Kidney tubule cell (primary cell): Measurements from ENCODE around the gene WDPCP.
A peak's percentile ranks its signal among the peaks of the same experiment; 100 is the strongest.
"Not testable (repeated sequence)": the region's sequence is repeated elsewhere in the genome, so short reads cannot be mapped to it uniquely, and the experiment has no call there.

Experiments
- DNase-seq: peaks from one replicate; pipeline ENCODE4 v3.0.0-alpha.2; 2018; ENCODE audit warnings: low spot score

The WDPCP gene

DNA sequence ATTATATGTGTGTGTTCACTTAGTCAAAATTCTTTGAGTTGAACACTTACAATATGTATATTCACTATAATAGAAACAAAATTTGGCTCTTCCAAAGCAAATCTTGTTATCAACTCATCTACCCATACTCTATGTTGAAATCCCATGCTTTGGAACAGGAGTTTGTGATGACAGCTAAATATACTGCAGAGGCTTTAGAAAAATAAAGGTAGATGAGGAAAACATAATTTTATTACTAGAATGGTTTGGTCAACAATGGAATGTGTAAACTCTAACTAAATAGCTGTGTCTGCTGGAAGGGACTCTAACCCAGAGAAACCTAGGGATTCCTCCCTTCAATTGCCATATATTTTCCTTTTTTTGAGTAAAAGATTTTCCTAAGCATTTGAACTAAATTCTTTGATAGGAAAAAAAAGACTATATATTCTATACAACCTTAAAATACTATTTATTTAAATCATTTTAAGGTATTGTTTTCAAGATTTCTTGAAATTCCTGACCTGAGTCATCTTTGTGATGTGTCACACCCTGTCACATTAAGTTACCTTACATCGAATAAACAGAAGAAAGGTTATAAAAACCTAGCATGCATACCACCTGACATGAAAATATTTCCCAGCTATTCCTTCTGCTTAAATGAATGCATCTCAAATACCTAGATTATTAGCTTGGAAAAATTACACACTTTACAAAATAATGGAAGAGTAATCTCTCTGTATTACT is 362.2 kb downstream of the WDPCP start:
- peak; percentile 20 for DNase-seq

DNA sequence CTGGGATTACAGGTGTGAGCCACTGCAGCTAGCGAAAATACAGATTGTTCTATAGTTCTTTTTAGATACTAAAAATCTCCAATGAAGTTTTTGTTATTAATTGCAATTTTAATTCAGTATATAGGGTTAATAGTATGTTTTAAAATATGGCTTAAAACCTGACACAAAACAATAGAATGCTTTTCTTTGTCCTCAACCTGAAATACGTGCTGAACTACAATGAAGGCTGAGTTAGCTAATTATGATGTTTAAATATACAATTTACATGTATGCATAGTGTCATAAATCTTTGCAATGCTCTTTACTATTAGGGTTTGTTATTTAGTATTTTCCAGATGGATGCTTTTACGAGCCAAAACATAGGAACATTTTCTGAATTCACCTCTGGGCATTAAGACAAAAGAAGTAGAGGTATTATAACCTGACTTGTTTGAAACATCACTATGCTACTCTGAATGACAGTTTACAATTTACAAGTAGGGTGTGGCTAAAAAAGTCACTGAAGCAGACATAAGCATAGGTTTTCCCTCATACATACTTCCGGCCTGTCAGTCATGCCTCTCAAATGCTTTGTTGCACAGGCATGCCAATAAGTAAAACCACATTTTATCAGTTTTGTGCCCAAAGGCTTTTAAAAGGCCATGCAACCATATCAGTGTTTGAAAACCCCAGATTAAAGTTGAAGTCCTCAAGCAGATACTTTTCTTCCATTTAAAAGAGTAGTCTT is 369.3 kb downstream of the WDPCP start:
- DNase-seq: peak; percentile 27

DNA sequence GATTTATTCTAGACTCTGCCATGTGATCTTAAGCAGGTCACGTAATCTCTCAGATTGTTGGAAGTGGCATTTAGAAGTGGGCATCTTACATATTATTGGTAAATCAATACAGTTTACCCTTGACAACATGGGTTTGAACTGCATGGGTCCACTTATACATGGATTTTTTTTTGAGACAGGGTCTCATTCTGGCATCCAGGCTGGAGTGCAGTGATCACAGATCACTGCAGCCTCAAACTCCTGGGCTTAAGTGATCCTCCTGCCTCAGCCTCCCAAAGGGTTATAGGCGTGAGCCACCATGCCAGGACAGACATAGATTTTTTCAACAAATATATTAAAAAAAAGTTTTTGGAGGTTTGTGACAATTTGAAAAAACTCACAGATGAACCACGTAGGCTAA is 393.0 kb downstream of the WDPCP start:
- no peak for DNase-seq

DNA sequence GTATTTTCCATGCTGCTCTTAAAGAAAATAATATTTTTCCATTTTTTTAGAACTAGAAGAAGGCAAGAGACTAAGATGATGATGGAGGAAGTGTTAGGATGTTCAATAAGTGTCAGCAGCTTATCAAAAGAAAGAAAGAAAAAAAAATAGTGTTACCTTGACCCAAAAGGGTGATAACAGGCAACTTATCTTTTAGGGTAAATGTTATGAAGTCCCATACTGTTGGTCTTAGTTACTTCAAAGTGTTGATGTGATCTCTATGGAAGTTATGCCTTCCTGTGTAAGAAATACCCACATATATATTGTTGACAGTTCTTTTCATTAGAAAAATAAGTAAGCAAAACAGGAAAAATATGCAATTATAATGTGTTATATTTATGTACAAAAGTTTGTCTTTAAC is 394.1 kb downstream of the WDPCP start:
- DNase-seq: no peak

DNA sequence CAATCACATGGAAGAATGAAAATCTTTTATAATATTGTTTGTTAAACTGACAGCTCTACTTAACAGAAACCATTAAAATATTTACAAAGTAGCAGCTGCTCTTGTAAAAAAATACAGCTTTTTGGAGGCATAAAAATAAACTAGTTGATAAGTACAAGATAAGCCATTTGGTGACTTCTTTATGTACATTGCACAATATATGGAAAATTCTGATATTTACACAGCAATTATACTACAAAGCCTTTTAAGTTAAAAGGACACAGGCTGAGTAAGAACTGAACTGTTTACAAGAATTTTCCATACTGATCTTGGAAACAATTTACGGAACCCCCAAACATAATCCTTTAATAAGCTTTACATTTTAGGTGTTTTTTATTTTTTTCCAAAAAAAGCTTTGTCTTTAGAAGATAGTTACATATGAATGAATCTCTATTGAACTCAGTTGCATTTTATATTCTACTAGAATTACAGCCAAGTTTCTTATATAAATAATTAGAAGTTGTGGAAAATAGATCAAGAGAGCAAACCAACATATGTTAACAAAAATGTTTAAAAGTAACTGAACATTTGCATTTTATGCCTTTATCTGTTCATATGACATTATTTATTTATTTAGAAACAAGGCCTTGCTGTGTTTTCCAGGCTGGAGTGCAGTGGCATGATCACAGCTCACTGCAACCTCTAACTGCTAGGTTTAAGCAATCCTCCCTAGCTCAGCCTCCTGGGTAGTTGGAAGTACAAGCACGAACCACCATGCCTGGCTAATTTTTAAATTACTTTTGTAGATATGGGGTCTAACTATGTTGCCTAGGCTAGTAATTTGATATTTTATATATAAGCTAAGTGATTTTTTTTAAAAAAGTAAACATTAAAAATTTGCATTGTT is 395.1 kb downstream of the WDPCP start:
- no peak for DNase-seq

DNA sequence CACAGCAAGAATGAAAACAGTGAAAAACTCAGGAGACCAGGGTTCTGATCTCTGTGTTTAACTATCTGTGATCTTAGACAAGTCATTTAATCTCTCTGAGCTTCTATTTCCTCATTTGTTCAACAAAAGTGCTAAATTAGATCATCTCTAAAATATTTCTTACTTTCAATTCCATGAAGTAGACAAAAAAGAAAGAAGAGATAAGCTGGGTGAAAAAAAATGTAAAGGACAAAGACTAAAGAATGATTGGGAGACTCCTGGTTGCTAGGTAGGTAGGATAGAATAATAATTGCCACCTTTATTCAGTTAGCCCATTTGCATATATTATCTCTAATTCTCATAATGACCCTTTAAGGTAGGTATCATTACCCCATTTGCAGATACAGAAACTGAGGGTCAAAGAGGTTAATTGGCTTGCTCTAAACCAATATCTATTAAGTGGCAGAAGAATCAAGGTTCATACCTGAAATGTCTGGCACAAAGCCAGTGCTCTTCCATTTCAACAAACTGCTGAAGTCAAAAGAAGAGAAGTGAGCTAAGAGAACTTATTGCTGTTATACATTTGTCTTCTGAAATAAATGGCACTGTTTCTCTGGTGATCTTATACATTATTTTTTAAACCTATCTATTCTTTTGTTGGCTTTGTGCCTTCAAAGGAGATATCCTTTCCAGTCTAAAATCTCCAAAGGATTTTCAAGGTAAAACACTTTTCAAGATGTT is 395.9 kb downstream of the WDPCP start:
- no peak for DNase-seq

DNA sequence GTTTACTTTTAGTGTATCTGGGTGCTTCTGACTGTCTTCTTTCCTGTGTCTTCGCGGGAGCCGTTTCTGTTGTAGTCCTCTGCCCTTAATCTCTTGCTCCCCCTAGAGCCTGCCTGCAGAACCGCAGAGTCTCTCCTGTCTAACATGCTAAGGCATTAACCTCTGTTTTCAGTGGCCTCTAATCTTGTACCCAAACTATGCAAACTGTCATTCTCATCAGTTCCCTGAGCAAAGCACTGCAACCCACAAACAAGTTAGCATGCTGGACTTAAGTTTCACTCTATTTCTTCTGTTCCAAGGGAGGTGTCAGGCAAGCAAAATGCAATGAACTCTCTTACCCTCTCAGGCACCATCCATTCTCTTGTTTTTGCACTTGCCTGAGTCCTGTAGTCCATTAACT is 399.3 kb downstream of the WDPCP start:
- DNase-seq: peak; percentile 49

DNA sequence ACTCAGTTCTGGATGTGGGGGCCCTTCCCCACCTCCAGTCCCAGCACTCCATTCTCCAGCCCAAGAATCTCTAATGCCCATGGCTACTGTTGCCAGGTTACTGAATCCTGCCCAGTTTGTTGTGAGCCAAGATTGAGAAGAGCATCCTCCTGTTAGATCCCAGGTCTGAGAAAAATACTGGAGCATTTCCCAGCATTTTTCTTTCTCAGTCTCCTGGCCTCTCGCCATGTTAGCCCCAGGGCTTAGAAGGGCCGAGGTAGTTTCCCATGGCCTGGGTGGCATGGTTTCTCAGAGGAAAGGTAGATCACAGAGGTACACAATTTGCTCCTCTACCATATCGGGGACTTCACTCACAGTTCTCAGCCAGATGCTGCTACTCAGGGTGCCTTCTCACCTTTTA is 401.9 kb downstream of the WDPCP start:
- no peak for DNase-seq

DNA sequence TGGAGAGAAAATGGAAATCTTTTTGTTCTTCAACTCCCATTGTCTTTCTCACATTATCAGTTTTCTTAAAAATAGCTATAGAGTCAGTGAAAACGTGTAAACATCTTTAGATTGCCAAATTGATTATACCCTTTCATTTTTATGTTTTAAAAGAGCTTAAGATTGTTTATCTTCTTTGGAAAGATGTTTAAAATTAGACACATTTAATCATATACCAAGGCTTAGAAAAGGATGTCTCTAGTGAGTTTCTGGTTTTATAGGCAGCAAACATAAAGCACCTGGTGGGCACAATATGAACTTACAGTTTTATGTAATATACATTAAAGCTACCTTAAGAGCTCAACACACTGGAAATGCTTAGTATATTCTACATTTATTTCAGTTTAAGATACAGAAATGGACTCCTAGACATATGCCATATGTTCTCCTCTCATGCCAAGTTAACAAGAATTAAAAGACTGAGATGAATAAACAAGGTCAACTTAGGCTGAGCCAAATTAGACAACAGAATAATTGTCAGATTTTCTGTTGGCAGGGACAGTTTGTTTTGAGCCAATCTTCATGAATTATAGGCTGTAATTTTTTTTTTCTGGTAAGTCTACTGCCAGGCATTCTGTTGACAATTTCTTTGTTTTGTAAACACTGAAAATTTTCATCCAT is 425.0 kb downstream of the WDPCP start:
- no peak for DNase-seq

DNA sequence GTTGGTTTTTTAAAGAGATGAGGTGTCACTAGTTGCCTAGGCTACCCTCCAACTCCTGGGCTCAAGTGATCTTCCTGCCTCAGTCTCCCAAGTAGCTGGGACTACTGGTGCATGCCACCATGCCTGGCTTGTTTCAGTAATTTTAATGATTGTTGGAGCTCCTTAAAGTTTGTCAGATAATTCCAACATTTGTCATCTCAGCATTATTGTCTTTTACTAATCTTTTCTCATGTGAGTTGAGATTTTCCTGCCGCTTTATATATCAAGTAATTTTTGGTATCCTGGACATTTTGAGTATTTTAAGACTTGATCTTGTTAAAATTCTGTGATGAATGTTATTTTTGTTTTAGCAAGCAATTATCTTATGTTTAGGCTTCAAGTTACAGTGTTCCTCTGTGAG is 429.0 kb downstream of the WDPCP start:
- no peak for DNase-seq

DNA sequence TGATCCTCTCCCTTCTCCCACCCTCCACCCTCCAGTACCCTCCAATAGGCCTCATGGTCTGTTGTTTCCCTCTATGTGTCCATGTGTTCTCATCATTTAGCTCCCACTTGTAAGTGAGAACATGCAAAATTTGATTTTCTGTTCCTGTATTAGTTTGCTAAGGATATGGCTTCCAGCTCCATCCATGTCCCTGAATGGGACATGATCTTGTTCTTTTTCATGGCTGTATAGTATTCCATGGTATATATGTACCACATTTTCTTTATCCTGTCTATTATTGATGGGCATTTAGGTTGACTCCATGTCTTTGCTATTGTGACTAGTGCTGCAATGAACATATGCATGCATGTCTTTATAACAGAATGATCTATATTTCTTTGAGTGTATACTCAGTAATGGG is 451.6 kb downstream of the WDPCP start:
- DNase-seq: not testable (repeated sequence)

DNA sequence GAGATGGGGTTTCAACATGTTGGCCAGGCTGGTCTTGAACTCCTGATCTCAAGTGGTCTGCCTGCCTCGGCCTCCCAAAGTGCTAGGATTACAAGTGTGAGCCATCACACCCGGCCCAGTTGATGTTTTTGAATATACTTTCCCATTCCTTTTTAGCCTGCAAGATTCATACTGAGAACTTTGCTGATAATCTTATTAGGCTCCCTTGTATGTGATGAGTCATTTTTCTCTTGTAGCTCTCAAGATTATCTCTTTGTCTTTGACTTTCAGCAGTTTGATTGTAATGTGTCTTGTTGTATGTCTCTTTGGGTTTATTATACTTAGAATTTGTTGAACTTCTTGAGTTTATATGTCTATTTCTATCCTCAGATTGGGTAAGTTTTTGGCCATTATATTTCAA is 456.3 kb downstream of the WDPCP start:
- DNase-seq: no peak

DNA sequence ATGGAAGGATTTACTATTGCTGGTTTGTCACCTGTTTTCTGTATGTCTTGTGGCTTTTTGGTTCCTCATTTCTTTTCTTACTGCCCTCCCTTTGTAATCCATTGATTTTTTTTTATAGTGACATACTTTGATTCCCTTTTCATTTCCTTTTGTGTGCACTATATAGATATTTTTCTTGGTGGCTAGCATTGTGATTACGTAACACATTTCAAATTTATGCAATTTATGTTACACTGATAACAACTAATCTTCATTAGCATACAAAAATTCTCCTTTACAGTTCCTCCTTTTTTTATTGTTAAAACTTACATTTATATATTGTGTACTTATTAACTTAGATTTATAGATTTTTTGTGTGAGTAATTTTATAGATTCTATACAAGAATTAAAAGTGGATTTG is 457.1 kb downstream of the WDPCP start:
- DNase-seq: no peak

DNA sequence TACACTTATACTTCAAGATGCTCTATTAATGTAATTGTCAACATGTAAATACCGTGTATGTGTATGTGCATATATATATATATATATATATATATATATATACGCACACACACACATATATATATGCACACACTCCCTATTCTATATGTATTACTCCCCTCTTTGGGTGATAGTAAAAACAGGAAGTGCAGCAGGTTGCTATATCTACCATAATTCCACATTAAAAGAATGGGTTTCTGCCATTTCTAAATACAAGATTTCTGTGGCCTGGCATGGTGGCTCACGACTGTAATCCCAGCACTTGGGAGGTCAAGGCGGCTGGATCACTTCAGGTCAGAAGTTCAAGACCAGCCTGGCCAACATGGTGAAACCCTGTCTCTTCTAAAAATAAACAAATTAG is 460.7 kb downstream of the WDPCP start:
- no peak for DNase-seq

DNA sequence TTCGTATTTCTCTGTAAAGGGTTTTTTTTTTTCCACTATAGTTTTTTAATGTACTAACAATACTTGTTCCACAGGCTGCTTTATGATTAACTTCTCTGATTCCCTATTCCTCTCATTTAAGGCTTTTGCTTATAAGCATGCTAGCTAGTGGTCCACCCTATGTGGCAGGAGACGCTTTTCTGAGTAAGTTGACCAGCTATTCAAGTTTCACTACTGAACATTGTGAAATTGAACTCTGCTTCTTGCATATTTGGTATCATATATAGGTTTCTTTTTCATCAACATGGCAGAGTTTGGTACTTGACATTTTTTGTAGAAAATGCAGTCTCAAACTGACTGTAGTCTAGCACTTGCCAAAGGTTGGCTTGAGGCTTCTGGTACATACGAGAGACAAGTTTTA is 463.4 kb downstream of the WDPCP start:
- DNase-seq: no peak

DNA sequence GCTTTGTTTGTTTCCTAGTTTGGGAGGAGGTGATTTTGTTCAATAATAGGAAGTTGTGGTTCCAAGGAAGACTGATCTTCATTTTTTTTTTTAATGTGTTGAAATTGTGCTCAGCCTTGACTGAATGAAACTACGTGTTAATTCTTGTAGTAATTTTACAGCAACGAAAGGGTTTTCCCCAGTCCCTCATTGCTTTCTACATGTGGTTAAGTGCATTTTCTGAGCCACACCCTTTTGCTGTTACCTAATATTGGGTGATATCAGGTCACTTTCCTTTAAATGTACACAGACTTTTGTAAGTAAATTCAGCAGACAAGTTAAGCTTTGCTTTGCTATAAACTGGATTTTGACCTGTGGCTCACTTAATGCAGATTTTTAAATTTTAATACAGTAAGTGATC is 464.1 kb downstream of the WDPCP start:
- no peak for DNase-seq

DNA sequence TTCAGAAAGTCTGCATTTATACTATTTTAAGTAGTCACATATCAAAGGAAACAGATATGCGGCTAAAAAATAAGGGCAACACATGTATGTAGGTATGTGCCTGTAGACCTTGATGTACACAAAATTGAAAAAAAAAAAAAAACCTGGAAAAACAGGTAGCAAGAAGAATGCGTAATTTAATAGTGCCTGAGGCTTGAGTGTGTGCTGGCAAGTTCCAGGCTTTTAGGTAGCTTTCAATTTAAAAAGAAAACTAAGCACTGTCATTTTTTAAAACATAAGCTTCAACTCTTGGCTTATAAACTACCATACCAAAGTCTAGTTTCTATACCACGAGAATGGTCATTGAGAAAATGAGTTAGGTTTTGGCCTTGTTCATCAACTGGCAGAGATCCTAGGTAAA is 465.4 kb downstream of the WDPCP start:
- no peak for DNase-seq

DNA sequence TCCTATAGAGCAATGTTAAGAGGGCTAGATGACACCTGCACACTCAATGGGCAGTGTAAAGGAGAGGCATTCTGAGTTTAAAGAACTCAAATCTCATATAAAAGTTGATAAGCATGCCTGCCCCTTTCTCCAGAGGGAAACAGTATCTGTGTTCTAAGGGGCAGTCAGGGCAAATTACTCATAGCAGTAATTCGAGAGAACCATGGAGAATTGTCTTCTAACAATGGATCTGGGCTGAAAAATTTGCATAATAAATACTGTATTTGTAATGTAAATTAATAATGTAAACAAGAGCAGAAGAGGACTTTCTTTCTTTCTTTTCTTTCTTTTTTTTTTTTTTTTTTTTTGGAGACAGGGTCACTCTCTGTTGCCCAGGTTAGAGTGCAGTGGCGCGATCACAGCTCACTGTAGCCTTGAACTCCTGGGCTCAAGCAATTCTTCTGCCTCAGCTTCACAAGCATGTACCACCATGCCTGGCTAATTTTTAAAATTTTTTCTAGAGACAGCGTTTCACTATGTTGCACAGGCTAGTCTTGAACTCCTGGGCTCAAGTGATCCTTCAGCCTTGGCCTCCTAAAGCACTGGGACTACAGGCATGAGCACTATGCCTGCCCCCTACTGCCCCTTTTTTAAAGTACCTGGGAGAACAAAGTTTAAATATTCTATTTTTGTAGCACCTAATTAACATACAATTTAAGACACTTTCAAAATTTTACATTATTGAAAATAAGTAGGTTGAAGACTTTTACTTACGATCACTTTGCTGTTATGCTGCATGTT is 467.0 kb downstream of the WDPCP start:
- no peak for DNase-seq

DNA sequence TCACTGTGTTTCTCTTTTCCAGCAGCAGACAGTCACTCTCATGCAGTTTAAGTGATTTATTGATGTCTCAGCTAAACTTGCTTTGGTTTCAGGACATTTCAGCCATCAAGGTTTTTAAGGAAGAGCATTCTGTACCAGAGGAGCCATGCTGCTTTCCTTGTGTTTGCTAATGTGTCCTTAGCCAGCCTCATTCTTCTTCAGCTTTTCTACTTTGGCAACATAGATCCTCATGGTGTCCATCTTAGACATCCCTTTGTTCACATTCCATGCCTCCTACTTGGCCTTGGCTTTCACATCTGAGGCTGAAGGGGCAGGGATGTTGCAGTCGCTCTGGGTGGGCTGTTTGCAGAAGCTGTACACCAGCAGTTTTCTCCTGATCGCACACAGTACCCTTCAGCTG is 469.5 kb downstream of the WDPCP start:
- DNase-seq: no peak

DNA sequence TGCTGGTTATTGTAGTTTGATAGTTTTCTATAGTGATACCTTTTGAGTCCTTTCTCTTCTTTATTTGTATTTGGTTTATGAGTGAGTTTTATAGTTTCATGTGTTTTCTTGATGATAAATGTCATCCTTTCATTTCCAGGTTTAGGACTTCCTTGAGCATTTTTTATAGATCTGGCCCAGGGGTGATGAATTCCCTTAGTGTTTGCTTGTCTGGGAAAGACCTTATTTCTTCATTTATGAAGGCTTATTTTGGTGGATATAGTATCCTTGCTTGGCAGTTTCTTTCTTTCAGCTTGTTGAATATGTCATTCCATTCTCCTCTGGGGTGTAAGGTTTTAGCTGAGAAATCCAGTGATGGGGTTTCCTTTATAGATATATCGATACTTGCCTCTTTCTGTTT is 483.8 kb downstream of the WDPCP start:
- no peak for DNase-seq

DNA sequence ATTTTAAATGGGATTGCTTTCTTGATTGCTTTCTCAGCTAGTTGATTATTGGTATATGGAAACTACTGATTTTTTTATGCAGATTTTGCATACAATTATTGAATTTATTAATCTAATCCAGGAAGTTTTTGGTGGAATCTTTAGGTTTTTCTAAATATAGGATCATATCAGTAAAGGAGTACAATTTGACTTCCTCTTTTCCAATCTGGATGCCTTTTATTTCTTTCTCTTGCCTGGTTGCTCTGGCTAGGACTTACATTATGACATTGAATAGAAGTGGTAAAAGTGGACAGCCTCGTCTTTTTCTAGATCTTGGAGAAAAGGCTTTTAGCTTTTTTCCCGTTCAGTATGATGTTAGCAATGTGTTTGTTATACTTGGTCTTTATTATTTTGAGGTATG is 486.3 kb downstream of the WDPCP start:
- DNase-seq: no peak
